IPS-20b (cell line): Measurements from ENCODE around the gene KIRREL3.

ENCODE experiments used
- H3K27ac ChIP-seq: one replicate; pipeline ENCODE4 v1.5.1; 2013; ENCODE audit warnings: low read length
- H3K27me3 ChIP-seq: 2 replicates; pipeline ENCODE4 v1.6.1; 2013; ENCODE audit warnings: mild to moderate bottlenecking, low read length, inconsistent platforms; ENCODE audit not compliant: insufficient read depth
- H3K36me3 ChIP-seq: 2 replicates; pipeline ENCODE4 v1.6.1; 2013; ENCODE audit warnings: low read depth, mild to moderate bottlenecking, inconsistent platforms, low read length, moderate library complexity; ENCODE audit not compliant: insufficient read depth
- H3K4me1 ChIP-seq: 2 replicates; pipeline ENCODE4 v1.6.1; 2013; ENCODE audit warnings: mild to moderate bottlenecking, control low read depth, inconsistent platforms, low read length, moderate library complexity; ENCODE audit not compliant: insufficient read depth
- H3K4me3 ChIP-seq: 2 replicates; pipeline ENCODE4 v1.5.1; 2013; ENCODE audit warnings: mild to moderate bottlenecking, low read length, inconsistent platforms
- H3K9ac ChIP-seq: 2 replicates; pipeline ENCODE4 v1.6.1; 2013; ENCODE audit warnings: low read depth, mild to moderate bottlenecking, inconsistent platforms, low read length, moderate library complexity
- H3K9me3 ChIP-seq: 2 replicates; pipeline ENCODE4 v1.6.1; 2013; ENCODE audit warnings: mild to moderate bottlenecking, low read depth, low read length, inconsistent platforms; ENCODE audit not compliant: insufficient read depth

Gene KIRREL3

DNA sequence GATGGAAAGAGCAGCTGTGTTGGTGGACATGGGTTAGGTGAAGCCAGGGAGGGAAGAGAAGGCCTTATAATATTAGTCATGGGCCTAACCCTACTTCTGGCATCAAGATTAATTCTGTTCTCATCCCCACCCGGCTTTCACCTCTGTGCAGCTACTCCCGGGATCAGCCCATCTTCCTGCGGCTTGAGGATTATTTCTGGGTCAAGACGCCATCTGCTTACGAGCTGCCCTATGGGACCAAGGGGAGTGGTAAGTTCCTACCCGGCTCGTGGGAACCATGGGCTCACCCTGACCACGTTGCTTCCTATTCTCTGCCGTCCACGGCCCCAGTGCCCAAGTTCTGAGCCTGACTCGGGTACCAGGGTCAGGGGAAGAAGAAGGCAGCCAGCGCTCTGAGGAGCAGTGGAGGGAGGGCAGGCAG is 593.5 kb downstream of the KIRREL3 start:
- Histone ChIP-seq H3K27ac (no peak overlapping the region), H3K9ac (no peak overlapping the region), H3K36me3 (peaks cover 21% of the 10 kb centered on the region)

DNA sequence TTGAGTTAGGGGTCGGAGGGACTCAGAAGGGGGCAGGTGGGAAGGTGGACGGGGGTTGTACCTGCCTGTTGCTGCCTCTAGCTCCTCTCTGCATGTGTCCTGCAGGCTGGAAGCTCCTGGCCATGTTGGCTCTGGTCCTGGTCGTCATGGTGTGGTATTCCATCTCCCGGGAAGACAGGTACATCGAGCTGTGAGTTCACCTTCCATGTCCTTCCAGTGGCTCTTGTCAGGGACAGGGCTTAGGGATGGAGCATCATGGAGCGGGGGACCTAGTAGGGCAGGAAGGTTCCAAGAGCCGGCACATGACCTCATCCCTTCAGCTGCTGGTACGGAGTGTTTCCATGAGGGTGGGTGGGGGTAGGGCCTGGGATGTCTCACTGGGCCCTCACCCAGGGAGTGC is 594.2 kb downstream of the KIRREL3 start:
- Histone ChIP-seq H3K4me3 (no peak overlapping the region), H3K27ac (no peak overlapping the region), H3K4me1 (peaks cover 18% of the 10 kb centered on the region), H3K9me3 (no peaks in the 10 kb centered on the region), H3K27me3 (no peaks in the 10 kb centered on the region), H3K36me3 (peaks cover 21% of the 10 kb centered on the region), H3K9ac (no peak overlapping the region)

More for the DNA sequence above, 593.5 kb downstream of the KIRREL3 start:
- Histone ChIP-seq H3K9me3 (no peaks in the 10 kb centered on the region), H3K27me3 (no peaks in the 10 kb centered on the region), H3K4me1 (peaks cover 18% of the 10 kb centered on the region), H3K4me3 (no peak overlapping the region)

DNA sequence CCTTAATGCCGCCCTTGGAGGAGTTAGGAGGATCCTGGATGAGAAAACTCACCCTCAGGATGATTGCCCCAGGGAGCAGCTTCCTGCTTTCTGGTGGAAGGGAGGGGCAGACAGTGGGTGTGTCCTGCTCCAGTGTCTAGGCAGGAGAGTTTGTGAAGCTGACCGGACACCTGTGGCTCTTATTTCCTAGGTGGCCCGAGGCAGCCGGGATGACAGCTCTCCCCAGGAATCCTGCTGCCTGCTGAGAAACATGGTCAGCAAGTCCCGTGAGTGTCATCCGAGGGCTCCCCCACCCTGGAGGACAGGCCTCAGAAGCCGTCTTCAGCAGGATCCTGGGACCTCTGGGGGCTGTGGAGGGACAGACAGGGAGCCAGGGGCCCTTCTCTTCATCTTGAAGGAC is 594.7 kb downstream of the KIRREL3 start:
- H3K9me3 ChIP-seq: no peaks in the 10 kb centered on the region
- peaks cover 21% of the 10 kb centered on the region for H3K36me3 ChIP-seq
- H3K4me1 ChIP-seq: peaks cover 18% of the 10 kb centered on the region
- H3K4me3 ChIP-seq: no peak overlapping the region
- H3K27ac ChIP-seq: no peak overlapping the region
- H3K9ac ChIP-seq: no peak overlapping the region
- H3K27me3 ChIP-seq: no peaks in the 10 kb centered on the region

DNA sequence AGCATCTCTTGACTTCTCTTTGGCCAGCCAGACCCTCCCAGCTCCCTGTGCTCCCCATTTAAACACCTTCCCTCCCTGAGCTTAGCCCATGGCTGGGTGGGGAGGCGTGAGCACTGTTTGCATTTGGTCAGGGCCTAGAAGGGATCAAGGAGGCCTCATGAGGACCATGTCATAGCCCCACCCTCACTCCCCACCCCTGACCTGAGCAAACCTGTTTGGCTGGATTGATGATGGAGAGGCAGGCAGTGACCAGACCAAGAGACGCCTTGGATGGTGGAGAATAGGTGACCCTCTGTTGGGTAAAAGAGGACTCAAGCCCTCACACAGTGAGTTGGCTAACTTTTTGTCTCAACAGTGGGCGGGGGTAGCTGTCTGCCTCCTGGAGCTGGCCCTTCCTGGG is 595.2 kb downstream of the KIRREL3 start:
- Histone ChIP-seq H3K4me3 (no peak overlapping the region), H3K36me3 (peaks cover 21% of the 10 kb centered on the region; the same call in 1 of the 2 replicates), H3K27me3 (no peaks in the 10 kb centered on the region), H3K4me1 (peaks cover 18% of the 10 kb centered on the region), H3K27ac (no peak overlapping the region), H3K9ac (no peak overlapping the region), H3K9me3 (no peaks in the 10 kb centered on the region)

DNA sequence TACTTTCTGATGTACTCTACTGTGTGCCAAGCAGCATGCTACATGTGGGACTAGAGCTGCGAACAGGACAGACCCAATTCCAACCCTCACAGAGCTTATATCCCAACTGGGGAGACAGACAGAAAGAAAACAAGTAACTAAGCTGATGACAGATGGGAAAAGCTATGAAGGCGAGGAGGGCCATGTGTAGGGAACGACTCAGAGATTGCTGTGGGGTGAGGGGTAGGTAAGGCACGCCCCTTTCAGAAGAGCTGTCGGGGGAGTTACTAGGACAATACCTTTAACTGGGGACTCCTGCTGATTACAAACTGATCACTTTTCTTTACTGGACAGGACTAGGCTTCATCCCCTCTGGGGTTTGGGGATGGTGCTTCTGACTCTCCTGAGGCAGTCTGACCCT is 596.2 kb downstream of the KIRREL3 start:
- Histone ChIP-seq H3K4me3 (no peak overlapping the region), H3K27me3 (no peaks in the 10 kb centered on the region), H3K4me1 (peaks cover 18% of the 10 kb centered on the region), H3K36me3 (peaks cover 20% of the 10 kb centered on the region; the same call in 1 of the 2 replicates), H3K9ac (no peak overlapping the region), H3K9me3 (no peaks in the 10 kb centered on the region), H3K27ac (no peak overlapping the region)

DNA sequence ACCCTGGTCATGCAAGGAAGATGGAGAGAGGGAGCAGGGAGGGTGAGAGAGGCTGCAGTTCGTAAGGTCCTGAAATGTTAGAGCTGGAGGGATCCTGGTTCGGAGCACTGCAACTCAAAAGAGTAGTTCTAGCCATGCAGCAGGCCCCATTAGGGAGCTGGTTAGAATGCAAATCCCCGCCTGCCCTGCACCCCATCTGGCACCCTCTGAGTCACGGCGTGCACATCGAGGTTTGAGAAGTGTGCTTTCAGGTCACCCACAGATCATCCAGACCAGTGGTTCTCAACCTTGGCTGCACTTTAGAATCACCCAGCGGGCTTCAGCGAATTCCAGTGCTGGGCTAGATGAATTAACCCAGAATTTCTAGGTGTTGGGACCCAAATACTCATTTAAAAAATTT is 596.9 kb downstream of the KIRREL3 start:
- H3K4me3 ChIP-seq: no peak overlapping the region
- no peaks in the 10 kb centered on the region for H3K27me3 ChIP-seq
- peaks cover 15% of the 10 kb centered on the region; the same call in 1 of the 2 replicates for H3K36me3 ChIP-seq
- no peak overlapping the region for H3K27ac ChIP-seq
- H3K9me3 ChIP-seq: no peaks in the 10 kb centered on the region
- peaks cover 18% of the 10 kb centered on the region for H3K4me1 ChIP-seq
- H3K9ac ChIP-seq: no peak overlapping the region; the same call in 1 of the 2 replicates

DNA sequence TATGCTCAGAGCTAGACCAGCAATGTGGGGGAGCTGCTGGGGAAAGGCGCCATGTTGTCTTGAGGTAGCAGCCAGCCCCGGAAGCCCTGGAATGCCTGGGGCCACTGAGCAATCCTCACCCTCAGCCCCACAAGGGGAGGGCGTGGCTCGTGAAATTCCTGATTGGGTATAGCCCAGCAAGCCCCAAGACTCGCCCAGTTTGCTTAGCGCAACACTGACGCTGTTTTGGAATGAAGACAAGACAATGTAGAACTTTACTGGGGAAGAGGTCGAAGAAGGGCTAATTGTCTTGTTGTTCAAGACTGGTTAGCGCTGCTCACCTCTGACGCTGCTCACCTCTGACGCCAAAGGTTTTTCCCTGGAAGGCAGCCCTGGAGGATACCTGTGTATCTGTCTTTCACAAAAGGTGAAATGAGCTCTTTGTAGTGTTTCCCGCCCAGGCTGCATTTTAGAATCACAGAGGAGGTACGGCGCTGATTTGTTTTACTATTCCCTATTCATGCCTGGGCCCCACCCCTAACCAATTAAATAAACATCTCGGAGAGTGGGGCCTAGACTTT is 597.5 kb downstream of the KIRREL3 start:
- Histone ChIP-seq H3K36me3 (peaks cover 10% of the 10 kb centered on the region; the same call in 1 of the 2 replicates), H3K9me3 (no peaks in the 10 kb centered on the region), H3K4me3 (no peak overlapping the region), H3K27ac (no peak overlapping the region), H3K4me1 (peaks cover 18% of the 10 kb centered on the region), H3K27me3 (no peaks in the 10 kb centered on the region), H3K9ac (no peak overlapping the region)

DNA sequence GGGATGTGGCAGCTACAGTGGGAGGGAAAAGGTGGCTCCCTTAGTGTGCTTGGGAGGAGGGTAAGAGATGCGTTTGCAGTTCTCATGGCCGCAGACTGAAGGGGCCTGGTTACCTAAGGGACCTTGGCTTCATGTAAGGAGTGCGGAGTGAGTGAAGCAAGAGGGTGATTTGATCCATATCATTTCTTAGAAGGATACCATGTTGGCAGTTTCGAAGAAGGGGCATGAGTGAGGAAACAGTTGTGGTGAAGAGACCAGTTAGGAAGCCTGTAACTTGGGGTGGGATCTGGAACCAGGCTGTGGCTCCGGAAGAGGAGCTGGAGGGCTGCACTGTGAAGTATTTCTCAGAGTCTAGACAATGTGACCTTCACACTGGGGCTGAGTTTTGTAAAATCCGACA is 600.1 kb downstream of the KIRREL3 start:
- H3K27me3 ChIP-seq: no peaks in the 10 kb centered on the region
- no peak overlapping the region for H3K9ac ChIP-seq
- no peaks in the 10 kb centered on the region for H3K36me3 ChIP-seq
- H3K4me3 ChIP-seq: no peak overlapping the region
- H3K9me3 ChIP-seq: no peaks in the 10 kb centered on the region
- H3K4me1 ChIP-seq: peaks cover 18% of the 10 kb centered on the region
- no peak overlapping the region for H3K27ac ChIP-seq

DNA sequence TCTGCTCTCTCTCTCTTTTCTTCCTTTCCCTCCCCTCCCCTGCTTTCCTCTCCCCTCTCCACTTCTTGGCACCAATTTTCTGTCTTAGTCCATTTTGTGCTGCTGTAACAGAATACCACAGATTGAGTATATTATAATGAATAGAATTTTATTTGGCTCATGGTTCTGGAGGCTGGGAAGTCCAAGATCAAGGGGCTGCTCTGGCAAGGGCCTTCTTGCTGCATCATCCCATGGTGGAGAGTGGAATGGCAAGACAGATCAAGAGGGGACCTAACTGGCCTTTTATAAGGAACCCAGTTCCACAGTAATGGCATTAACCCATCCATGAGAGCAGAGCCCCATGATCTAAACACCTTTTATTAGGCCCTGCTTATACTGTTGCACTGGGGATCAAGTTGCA is 600.6 kb downstream of the KIRREL3 start:
- H3K4me1 ChIP-seq: peaks cover 18% of the 10 kb centered on the region

DNA sequence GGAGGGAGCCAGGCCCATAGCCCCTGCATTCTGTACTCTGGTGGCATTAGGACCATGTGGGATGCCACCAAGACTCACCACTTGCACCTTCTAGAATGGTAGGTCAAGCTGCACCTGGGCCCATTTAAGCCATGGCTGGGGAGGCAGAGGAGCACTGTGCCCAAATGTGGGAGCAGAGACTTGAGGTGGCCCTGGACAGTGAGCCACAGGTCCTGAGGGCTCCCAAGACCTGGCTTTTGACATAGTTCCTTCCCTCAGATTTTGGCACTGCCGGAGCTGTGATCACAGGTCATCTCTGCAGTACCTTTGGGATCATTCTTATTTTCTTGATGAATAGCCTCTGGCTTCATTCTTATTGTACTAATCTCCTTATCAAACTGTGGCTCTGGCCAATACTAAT is 601.8 kb downstream of the KIRREL3 start:
- Histone ChIP-seq H3K36me3 (no peaks in the 10 kb centered on the region), H3K9ac (no peak overlapping the region)

More for the DNA sequence above, 600.6 kb downstream of the KIRREL3 start:
- Histone ChIP-seq H3K9ac (no peak overlapping the region), H3K36me3 (no peaks in the 10 kb centered on the region), H3K27me3 (no peaks in the 10 kb centered on the region), H3K4me3 (no peak overlapping the region), H3K9me3 (no peaks in the 10 kb centered on the region), H3K27ac (no peak overlapping the region)

DNA sequence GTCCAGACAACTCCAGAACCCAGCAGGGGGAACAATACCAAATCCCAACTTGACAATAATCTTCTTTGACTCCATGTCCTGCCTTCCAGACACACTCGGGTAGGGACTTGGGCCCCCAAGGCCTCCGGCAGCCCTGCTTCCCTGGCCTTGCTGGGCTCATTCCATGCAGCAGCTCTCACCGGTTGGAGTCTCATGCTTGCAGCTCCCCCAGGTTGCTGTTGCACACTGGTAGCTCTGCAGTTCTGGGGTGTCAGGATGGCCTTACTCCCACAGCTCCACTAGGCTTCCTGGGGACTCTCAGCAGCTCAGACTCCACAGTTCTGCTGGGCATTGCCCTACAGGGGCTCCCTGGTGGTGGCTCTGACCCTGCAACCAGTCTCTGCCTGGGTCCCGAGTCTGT is 602.3 kb downstream of the KIRREL3 start:
- Histone ChIP-seq H3K4me3 (no peak overlapping the region), H3K4me1 (peaks cover 6% of the 10 kb centered on the region), H3K9ac (no peak overlapping the region), H3K27ac (no peak overlapping the region), H3K36me3 (no peaks in the 10 kb centered on the region), H3K9me3 (no peaks in the 10 kb centered on the region), H3K27me3 (no peaks in the 10 kb centered on the region)

More for the DNA sequence above, 601.8 kb downstream of the KIRREL3 start:
- Histone ChIP-seq H3K9me3 (no peaks in the 10 kb centered on the region), H3K4me1 (peaks cover 9% of the 10 kb centered on the region), H3K27me3 (no peaks in the 10 kb centered on the region), H3K4me3 (no peak overlapping the region), H3K27ac (no peak overlapping the region)

DNA sequence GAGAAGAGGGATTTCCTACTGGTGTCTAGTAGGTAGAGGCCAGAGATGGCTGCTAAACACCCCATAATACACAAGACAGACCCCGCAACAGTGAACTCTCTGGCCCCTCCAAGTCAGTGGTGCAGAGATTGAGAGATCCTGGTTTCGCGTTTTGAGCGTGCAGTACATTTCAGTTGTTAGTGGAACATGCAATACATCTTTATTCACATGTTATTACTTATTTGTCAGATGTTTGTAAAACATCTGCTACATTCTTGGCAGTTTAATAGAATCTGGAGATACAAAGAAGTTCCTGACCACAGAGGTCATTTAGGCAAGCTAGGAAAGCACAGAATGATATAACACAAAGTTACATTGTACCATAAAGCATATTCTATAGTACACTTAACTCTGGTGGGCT is 603.6 kb downstream of the KIRREL3 start:
- Histone ChIP-seq H3K4me3 (no peak overlapping the region), H3K9ac (no peak overlapping the region), H3K27me3 (no peaks in the 10 kb centered on the region), H3K4me1 (no peaks in the 10 kb centered on the region; the same call in 1 of the 2 replicates), H3K27ac (no peak overlapping the region), H3K9me3 (no peaks in the 10 kb centered on the region), H3K36me3 (no peaks in the 10 kb centered on the region)
